ENCODE results near the gene TREML4.

DNA sequence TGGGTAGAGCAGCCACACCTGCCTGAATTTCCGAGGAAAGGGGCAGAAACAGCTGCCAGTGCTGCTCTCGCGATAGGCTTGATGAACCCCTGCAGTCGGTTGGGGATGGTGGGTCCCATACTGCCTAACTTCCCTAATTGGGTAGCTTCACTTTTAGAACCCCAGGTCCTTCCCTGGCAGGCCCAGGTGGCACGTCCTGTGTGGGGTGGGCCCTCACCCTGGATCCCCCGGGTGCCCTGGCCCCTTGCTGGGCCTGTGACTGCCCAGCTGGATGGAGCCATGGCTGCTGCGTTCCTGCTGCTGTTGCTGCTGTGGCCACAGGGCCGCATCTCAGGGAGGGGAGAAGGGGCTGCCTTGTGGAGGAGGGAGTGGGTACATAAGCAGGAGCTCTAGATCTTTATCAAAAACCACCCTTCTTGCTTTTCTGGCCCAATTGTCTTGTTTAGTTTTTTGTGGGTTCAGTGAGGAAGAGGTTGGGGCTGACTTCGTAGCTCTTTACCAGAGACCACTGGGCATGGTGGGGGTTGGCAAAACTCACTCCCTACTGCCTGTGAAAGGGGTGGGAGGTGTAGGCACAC, 19.2 kb downstream of the TREML4 start:
- TF ChIP-seq, protein P1, sequence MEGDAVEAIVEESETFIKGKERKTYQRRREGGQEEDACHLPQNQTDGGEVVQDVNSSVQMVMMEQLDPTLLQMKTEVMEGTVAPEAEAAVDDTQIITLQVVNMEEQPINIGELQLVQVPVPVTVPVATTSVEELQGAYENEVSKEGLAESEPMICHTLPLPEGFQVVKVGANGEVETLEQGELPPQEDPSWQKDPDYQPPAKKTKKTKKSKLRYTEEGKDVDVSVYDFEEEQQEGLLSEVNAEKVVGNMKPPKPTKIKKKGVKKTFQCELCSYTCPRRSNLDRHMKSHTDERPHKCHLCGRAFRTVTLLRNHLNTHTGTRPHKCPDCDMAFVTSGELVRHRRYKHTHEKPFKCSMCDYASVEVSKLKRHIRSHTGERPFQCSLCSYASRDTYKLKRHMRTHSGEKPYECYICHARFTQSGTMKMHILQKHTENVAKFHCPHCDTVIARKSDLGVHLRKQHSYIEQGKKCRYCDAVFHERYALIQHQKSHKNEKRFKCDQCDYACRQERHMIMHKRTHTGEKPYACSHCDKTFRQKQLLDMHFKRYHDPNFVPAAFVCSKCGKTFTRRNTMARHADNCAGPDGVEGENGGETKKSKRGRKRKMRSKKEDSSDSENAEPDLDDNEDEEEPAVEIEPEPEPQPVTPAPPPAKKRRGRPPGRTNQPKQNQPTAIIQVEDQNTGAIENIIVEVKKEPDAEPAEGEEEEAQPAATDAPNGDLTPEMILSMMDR (IDR thresholded peaks at IDR 0.05): no peak
- no peak for TF ChIP-seq EZH2 (IDR thresholded peaks at IDR 0.05; ENCODE audit: borderline replicate concordance, insufficient read depth, low read depth, low read length, poor library complexity, severe bottlenecking)
